AG09319 (cell line): ENCODE results near the gene KLF11.

Experiments used
- DNase-seq: peaks from one replicate; pipeline ENCODE4 v3.0.0-alpha.2; 2010; ENCODE audit warnings: low read depth; ENCODE audit errors: extremely low read depth
- CTCF ChIP-seq: IDR thresholded peaks from 2 replicates; pipeline ENCODE4 v1.5.1; 2011; ENCODE audit warnings: low read depth, mild to moderate bottlenecking, inconsistent platforms, low read length, moderate library complexity

The KLF11 gene

GRCh38 chr2:10000541-10000940, 42.8 kb upstream of the KLF11 start:
- DNase-seq: no peak
- no peak for TF ChIP-seq CTCF

GRCh38 chr2:10001586-10001985, 41.8 kb upstream of the KLF11 start:
- no peak for DNase-seq

GRCh38 chr2:10002109-10002508, 41.2 kb upstream of the KLF11 start:
- no peak for TF ChIP-seq CTCF
- DNase-seq: no peak

More at GRCh38 chr2:10001586-10001985, 41.8 kb upstream of the KLF11 start:
- TF ChIP-seq CTCF: no peak

GRCh38 chr2:10002681-10003080, 40.7 kb upstream of the KLF11 start:
- no peak for DNase-seq
- TF ChIP-seq CTCF: no peak

- no peak for TF ChIP-seq CTCF
- no peak for DNase-seq
Observed at GRCh38 chr2:10003206-10004125, 39.9 kb upstream of the KLF11 start.

GRCh38 chr2:10004401-10004800, 38.9 kb upstream of the KLF11 start:
- no peak for TF ChIP-seq CTCF
- DNase-seq: no peak

- no peak for TF ChIP-seq CTCF
Observed at GRCh38 chr2:10004836-10005235, 38.5 kb upstream of the KLF11 start.

More at GRCh38 chr2:10004836-10005235, 38.5 kb upstream of the KLF11 start:
- no peak for DNase-seq
